ENCODE results near the gene TREX2. TPM values are rescaled to one million over a fixed set of nuclear protein-coding genes. Genes with fewer than 3 reads are reported as not detected.

TREX2 gene
- total RNA-seq, 1 experiment from 2014 or later = 2.9 TPM

DNA sequence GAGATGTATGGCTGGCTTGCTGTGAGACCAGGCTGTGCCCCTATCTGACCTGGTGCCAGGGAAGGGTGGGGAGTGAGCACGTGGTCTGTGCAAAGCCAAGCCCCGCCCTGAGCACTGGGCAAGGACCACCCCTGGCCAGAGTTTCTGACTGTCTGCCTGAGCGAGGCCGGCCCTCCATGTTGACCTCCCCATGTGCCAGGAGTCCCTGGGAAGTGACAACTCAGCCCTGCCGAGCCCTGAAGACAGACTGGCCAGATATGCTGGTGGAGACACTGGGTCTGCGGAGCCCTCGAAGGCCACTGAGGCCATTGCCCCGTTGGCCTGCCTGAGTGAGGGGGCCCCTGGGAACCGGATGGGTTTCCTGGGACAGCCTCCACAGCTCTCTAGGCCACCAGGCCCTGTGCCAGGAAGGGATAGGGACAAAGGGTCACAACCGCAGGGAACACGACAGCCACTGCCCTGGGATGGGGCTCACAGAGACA is 41.8 kb upstream of the TREX2 start (continued):
- TF ChIP-seq TCF7L2 (IDR thresholded peaks at IDR 0.05; ENCODE audit: borderline replicate concordance, extremely low read depth, insufficient read depth, insufficient read length) = no peak

DNA sequence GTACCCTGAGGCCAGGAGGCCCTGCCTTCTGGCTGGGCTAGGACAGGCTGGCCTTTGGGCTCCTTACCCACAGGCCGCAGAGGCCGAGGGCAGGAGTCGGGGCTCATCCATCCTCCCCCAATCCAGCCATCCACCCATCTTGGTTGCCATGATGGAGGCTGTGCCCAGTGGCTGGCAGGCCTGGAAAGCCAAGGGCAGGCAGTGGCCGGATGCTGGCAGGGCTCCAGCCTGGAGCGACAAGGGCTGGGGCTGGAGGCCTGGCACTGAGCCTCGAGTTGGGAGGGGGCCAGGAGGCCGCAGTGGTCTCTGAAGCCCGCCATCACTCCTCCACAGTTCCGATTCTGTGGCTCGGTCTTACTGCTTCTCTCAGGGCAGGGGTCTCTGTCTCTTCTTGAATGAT is 40.3 kb upstream of the TREX2 start:
- no peaks in the 10 kb centered on the region for H3K9me2 ChIP-seq (ENCODE audit: insufficient read depth)
- H3K27ac ChIP-seq (ENCODE audit: low read depth, low read length) = no peak overlapping the region
- no peaks in the 10 kb centered on the region for H3K27me3 ChIP-seq (ENCODE audit: insufficient read depth, low read length)
- no peak for TF ChIP-seq POLR2AphosphoS5 (IDR thresholded peaks at IDR 0.05; ENCODE audit: low read depth, low read length)
- TF ChIP-seq, protein P1, sequence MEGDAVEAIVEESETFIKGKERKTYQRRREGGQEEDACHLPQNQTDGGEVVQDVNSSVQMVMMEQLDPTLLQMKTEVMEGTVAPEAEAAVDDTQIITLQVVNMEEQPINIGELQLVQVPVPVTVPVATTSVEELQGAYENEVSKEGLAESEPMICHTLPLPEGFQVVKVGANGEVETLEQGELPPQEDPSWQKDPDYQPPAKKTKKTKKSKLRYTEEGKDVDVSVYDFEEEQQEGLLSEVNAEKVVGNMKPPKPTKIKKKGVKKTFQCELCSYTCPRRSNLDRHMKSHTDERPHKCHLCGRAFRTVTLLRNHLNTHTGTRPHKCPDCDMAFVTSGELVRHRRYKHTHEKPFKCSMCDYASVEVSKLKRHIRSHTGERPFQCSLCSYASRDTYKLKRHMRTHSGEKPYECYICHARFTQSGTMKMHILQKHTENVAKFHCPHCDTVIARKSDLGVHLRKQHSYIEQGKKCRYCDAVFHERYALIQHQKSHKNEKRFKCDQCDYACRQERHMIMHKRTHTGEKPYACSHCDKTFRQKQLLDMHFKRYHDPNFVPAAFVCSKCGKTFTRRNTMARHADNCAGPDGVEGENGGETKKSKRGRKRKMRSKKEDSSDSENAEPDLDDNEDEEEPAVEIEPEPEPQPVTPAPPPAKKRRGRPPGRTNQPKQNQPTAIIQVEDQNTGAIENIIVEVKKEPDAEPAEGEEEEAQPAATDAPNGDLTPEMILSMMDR (IDR thresholded peaks at IDR 0.05 in 2 of 3, conservative IDR thresholded peaks at IDR 0.05 in 1 of 3; ENCODE audit: borderline replicate concordance in 1 of 3, insufficient read depth in 1 of 3, low read depth in 2 of 3, low read length in 2 of 3) = no peak
- no peak for TF ChIP-seq EGR1 (IDR thresholded peaks at IDR 0.05; ENCODE audit: low read depth)
- no peak for TF ChIP-seq RAD21 (IDR thresholded peaks at IDR 0.05; ENCODE audit: low read depth)
- no peak for TF ChIP-seq YY1 (IDR thresholded peaks at IDR 0.05; ENCODE audit: extremely low read depth, insufficient replicate concordance, low read depth, low read length)
- TF ChIP-seq, protein P2, sequence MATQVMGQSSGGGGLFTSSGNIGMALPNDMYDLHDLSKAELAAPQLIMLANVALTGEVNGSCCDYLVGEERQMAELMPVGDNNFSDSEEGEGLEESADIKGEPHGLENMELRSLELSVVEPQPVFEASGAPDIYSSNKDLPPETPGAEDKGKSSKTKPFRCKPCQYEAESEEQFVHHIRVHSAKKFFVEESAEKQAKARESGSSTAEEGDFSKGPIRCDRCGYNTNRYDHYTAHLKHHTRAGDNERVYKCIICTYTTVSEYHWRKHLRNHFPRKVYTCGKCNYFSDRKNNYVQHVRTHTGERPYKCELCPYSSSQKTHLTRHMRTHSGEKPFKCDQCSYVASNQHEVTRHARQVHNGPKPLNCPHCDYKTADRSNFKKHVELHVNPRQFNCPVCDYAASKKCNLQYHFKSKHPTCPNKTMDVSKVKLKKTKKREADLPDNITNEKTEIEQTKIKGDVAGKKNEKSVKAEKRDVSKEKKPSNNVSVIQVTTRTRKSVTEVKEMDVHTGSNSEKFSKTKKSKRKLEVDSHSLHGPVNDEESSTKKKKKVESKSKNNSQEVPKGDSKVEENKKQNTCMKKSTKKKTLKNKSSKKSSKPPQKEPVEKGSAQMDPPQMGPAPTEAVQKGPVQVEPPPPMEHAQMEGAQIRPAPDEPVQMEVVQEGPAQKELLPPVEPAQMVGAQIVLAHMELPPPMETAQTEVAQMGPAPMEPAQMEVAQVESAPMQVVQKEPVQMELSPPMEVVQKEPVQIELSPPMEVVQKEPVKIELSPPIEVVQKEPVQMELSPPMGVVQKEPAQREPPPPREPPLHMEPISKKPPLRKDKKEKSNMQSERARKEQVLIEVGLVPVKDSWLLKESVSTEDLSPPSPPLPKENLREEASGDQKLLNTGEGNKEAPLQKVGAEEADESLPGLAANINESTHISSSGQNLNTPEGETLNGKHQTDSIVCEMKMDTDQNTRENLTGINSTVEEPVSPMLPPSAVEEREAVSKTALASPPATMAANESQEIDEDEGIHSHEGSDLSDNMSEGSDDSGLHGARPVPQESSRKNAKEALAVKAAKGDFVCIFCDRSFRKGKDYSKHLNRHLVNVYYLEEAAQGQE (IDR thresholded peaks at IDR 0.05; ENCODE audit: low read depth) = no peak
- TF ChIP-seq EZH2phosphoT487 (IDR thresholded peaks at IDR 0.05; ENCODE audit: borderline replicate concordance) = no peak
- TF ChIP-seq SRF (IDR thresholded peaks at IDR 0.05; ENCODE audit: low read depth) = no peak
- TF ChIP-seq ZFX (IDR thresholded peaks at IDR 0.05) = no peak
- TF ChIP-seq, protein P3, sequence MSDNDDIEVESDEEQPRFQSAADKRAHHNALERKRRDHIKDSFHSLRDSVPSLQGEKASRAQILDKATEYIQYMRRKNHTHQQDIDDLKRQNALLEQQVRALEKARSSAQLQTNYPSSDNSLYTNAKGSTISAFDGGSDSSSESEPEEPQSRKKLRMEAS (IDR thresholded peaks at IDR 0.05) = no peak
- TF ChIP-seq POLR2A (IDR thresholded peaks at IDR 0.05; ENCODE audit: borderline replicate concordance, extremely low read depth, insufficient read depth, insufficient read length) = no peak
- no peaks in the 10 kb centered on the region for H3K4me1 ChIP-seq (ENCODE audit: control insufficient read depth in 1 of 2, insufficient read depth in 2 of 2, low read length in 2 of 2)
- POLR2A ChIA-PET = no interaction called here
- H2AFZ ChIP-seq (ENCODE audit: low read depth, low read length, poor library complexity, severe bottlenecking) = no peak overlapping the region
- CTCF ChIA-PET = no interaction called here
- no peaks in the 10 kb centered on the region for H4K20me1 ChIP-seq (ENCODE audit: insufficient read depth)
- DNase-seq (ENCODE audit: low read depth, low spot score) (no peak), ATAC-seq (no peak)
- no peak overlapping the region for H3K9ac ChIP-seq (ENCODE audit: low read length)
- H3K4me3 ChIP-seq (replicated peaks in 1 of 2; ENCODE audit: low read depth in 1 of 2, low read length in 2 of 2) = no peak overlapping the region
- no TSS peak for BruUV-seq (replicated peaks)
- no peak overlapping the region for H3K4me2 ChIP-seq (ENCODE audit: low read length)
- RAD21 ChIA-PET (ENCODE audit: low non-redundant PET in 1 of 2, low total read pairs in 2 of 2, uncharacterized antibody in 2 of 2, unreplicated experiment in 2 of 2) = no interaction called here
- H3K9me3 ChIP-seq (ENCODE audit: control insufficient read depth in 1 of 2, insufficient read depth in 1 of 2, low read depth in 1 of 2, low read length in 2 of 2) = no peaks in the 10 kb centered on the region
- H3K79me2 ChIP-seq (ENCODE audit: insufficient read depth, low read length) = no peaks in the 10 kb centered on the region
- intact Hi-C loops (cut with micrococcal nuclease) = no loop called here
- no peaks in the 10 kb centered on the region for H3K36me3 ChIP-seq (ENCODE audit: control insufficient read depth in 1 of 2, insufficient read depth in 2 of 2, low read length in 2 of 2)
